Lower leg skin (tissue), 4 donors: ENCODE results near the gene CTIF. TPM values are rescaled to one million over a fixed set of nuclear protein-coding genes. Genes with fewer than 3 reads are reported as not detected.

ENCODE experiments used
- DNase-seq, 2 donors: peaks; one replicate each; pipeline ENCODE4 v3.0.0-alpha.2; 2019; ENCODE audit warnings: low spot score in 2 of 2
- H3K4me3 ChIP-seq: fragments of 200-600 bp; sonication (generic); 2 replicates; pipeline ENCODE4 v1.5.1; 2017; ENCODE audit warnings: mild to moderate bottlenecking, low read depth; ENCODE audit not compliant: poor library complexity, severe bottlenecking
- POLR2A ChIP-seq, 2 donors: fragments of 450-650 bp; IDR thresholded peaks; one replicate each; pipeline ENCODE4 v1.6.1; 2016 to 2017; ENCODE audit warnings: antibody characterized with exemption in 2 of 2, mild to moderate bottlenecking in 1 of 2, moderate library complexity in 1 of 2
- WGBS, 2 donors: methylation state at CpG; one replicate each; pipeline ENCODE4 v1.1.5; 2018; 5-methylcytosine and 5-hydroxymethylcytosine counted together
- intact Hi-C: fragments of 100-400 bp; cut with DNase I; formaldehyde crosslinking; loops from one replicate; pipeline ENCODE4 v1.15.0; 2023; ENCODE audit warnings: low total_unique reads
- total RNA-seq, 4 donors: library from RNA; depleted of rRNA; stranded (reverse); fragments of >200 nt; gene quantifications; one replicate each; pipeline ENCODE4 v1.1.0, GENCODE V29; 2016
- TF ChIP-seq, protein P1 (sequence below), 3 donors: fragments of 450-650 bp; IDR thresholded peaks; one replicate each; pipeline ENCODE4 v1.5.1; 2016; ENCODE audit warnings: antibody characterized with exemption in 3 of 3, mild to moderate bottlenecking in 3 of 3, moderate library complexity in 2 of 3

CTIF gene
- total RNA-seq, 4 donors from 2014 or later = 22.6 to 44.0 (median 30.2) TPM

- TF ChIP-seq, protein P1, sequence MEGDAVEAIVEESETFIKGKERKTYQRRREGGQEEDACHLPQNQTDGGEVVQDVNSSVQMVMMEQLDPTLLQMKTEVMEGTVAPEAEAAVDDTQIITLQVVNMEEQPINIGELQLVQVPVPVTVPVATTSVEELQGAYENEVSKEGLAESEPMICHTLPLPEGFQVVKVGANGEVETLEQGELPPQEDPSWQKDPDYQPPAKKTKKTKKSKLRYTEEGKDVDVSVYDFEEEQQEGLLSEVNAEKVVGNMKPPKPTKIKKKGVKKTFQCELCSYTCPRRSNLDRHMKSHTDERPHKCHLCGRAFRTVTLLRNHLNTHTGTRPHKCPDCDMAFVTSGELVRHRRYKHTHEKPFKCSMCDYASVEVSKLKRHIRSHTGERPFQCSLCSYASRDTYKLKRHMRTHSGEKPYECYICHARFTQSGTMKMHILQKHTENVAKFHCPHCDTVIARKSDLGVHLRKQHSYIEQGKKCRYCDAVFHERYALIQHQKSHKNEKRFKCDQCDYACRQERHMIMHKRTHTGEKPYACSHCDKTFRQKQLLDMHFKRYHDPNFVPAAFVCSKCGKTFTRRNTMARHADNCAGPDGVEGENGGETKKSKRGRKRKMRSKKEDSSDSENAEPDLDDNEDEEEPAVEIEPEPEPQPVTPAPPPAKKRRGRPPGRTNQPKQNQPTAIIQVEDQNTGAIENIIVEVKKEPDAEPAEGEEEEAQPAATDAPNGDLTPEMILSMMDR (IDR thresholded peaks at IDR 0.05) = no peak
- no peak for TF ChIP-seq POLR2A (IDR thresholded peaks at IDR 0.05)
- no peak for DNase-seq
- WGBS, 2 donors = 58 to 73% methylated on average over 5 of the region's 5 CpGs
- intact Hi-C loops = no loop called here
- no peak overlapping the region for H3K4me3 ChIP-seq
Observed at GRCh38 chr18:48724939-48725338, 186.1 kb downstream of the CTIF start.

- DNase-seq = no peak
- H3K4me3 ChIP-seq = no peak overlapping the region
- intact Hi-C loops = no loop called here
- WGBS, 2 donors = 93 to 95% methylated on average over 3 of the region's 3 CpGs
- TF ChIP-seq POLR2A (IDR thresholded peaks at IDR 0.05) = no peak
- TF ChIP-seq, protein P1 (IDR thresholded peaks at IDR 0.05) = no peak
Observed at GRCh38 chr18:48725562-48725961, 186.7 kb downstream of the CTIF start.

DNA sequence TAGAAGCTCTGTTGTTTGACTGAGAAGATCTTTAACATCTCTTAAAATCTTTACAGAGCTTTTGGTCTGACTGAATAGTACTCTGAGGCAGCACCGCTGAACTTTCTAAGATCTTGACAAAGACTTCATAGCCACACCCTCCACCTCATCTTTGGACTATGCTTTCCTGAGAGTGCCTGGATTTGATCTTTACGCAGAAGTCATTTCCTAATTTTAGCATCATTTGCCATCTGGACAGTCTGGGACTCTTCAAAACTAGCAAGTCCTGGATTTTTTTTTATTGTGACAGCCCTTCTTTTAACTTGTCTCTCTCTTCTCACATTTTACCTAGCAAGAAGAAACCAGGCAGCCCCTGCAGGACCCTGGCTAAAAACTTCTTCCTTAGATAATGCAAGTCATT lies 188.8 kb downstream of the CTIF start:
- DNase-seq = no peak
- TF ChIP-seq, protein P1 (IDR thresholded peaks at IDR 0.05) = no peak
- no peak for TF ChIP-seq POLR2A (IDR thresholded peaks at IDR 0.05)
- 71 to 74% methylated on average over 2 of the region's 2 CpGs for WGBS, 2 donors
- intact Hi-C loops = no loop called here
- H3K4me3 ChIP-seq = no peak overlapping the region

- DNase-seq = peak in 1 of 2 donors; percentile 93
- no peak for TF ChIP-seq POLR2A (IDR thresholded peaks at IDR 0.05)
- TF ChIP-seq, protein P1 (IDR thresholded peaks at IDR 0.05) = no peak
- H3K4me3 ChIP-seq = no peak overlapping the region
- WGBS, 2 donors = 52 to 63% methylated on average over 6 of the region's 6 CpGs
- intact Hi-C loops = no loop called here
Observed at GRCh38 chr18:48728204-48728833, 189.5 kb downstream of the CTIF start.

GRCh38 chr18:48729404-48729803 lies 190.6 kb downstream of the CTIF start:
- TF ChIP-seq, protein P1 (IDR thresholded peaks at IDR 0.05) = no peak
- intact Hi-C loops = no loop called here
- no peak overlapping the region for H3K4me3 ChIP-seq
- no peak for DNase-seq
- WGBS, 2 donors = 81 to 90% methylated on average over 8 of the region's 8 CpGs

DNA sequence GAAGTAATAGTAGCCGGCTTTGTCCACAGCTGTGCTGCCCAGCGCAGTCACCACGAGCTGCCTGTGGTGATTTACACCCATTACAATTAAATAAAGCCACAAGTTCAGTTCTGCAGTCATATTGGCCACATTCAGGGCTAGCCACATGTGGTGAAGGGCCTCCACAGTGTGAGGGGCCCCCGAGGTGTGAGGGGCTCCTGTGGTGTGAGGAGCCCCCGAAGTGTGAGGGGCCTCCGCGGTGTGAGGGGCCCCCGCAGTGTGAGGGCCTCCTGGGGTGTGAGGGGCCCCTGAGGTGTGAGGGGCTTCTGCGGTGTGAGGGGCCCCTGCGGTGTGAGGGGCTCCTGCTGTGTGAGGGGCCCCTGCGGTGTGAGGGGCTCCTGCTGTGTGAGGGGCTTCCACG lies 191.2 kb downstream of the CTIF start:
- H3K4me3 ChIP-seq = no peak overlapping the region
- no peak for DNase-seq
- TF ChIP-seq POLR2A (IDR thresholded peaks at IDR 0.05) = no peak
- TF ChIP-seq, protein P1 (IDR thresholded peaks at IDR 0.05) = no peak
- intact Hi-C loops = no loop called here
- WGBS, 2 donors = 78 to 81% methylated on average over 8 to 11 of the region's 12 CpGs
